Upper lobe of left lung (tissue), 4 donors: Measurements from ENCODE around the gene WNT3.

ENCODE experiments used
- EP300 ChIP-seq, 4 donors: sonication (generic); formaldehyde crosslinking; IDR thresholded peaks; one replicate each; pipeline ENCODE4 v1.5.1; 2017; ENCODE audit warnings: antibody characterized with exemption in 4 of 4, control low read depth in 2 of 4
- POLR2A ChIP-seq, 4 donors: fragments of 450-650 bp; IDR thresholded peaks; one replicate each; pipeline ENCODE4 v1.5.1; 2016 to 2017; ENCODE audit warnings: antibody characterized with exemption in 4 of 4, mild to moderate bottlenecking in 2 of 4
- POLR2AphosphoS5 ChIP-seq, 2 donors: sonication (generic); formaldehyde crosslinking; IDR thresholded peaks; one replicate each; pipeline ENCODE4 v1.5.1; 2017; ENCODE audit warnings: antibody characterized with exemption in 2 of 2
- TF ChIP-seq, protein P1 (sequence below), 6 experiments: fragments of 450-650 bp in 4 of 6; fragments of 200-600 bp in 2 of 6; sonication (generic) in 2 of 6; IDR thresholded peaks; one replicate each; pipeline ENCODE4 v1.5.1; 2016 to 2019; ENCODE audit warnings: antibody characterized with exemption in 6 of 6

DNA sequence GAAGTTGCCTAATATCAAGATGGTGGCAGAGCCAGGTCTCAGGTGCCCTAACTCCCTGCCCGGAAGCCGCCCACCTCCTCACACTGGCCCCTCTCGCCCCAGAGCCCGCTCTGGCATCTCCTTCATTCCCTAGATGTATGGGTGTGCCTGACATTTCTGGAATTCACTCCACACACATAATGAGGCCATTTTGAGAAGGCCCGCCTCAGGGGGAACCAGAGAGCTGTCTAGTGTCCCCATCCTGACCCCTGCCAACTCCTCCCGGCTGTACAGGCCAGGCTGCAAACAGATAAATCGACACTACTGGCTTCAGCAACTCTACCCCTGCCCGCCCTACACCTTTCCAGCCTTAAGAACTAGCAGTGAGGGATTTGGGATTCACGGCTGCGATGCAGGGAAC is 7.7 kb downstream of the WNT3 start:
- no peak for TF ChIP-seq POLR2A (IDR thresholded peaks at IDR 0.05)
- TF ChIP-seq, protein P1, sequence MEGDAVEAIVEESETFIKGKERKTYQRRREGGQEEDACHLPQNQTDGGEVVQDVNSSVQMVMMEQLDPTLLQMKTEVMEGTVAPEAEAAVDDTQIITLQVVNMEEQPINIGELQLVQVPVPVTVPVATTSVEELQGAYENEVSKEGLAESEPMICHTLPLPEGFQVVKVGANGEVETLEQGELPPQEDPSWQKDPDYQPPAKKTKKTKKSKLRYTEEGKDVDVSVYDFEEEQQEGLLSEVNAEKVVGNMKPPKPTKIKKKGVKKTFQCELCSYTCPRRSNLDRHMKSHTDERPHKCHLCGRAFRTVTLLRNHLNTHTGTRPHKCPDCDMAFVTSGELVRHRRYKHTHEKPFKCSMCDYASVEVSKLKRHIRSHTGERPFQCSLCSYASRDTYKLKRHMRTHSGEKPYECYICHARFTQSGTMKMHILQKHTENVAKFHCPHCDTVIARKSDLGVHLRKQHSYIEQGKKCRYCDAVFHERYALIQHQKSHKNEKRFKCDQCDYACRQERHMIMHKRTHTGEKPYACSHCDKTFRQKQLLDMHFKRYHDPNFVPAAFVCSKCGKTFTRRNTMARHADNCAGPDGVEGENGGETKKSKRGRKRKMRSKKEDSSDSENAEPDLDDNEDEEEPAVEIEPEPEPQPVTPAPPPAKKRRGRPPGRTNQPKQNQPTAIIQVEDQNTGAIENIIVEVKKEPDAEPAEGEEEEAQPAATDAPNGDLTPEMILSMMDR (IDR thresholded peaks at IDR 0.05), result no peak
- no peak for TF ChIP-seq EP300 (IDR thresholded peaks at IDR 0.05)
- TF ChIP-seq POLR2AphosphoS5 (IDR thresholded peaks at IDR 0.05), result no peak
